GM10248 (cell line): ENCODE results near the gene TTLL5.
"Not testable (repeated sequence)": the region's sequence is repeated elsewhere in the genome, so short reads cannot be mapped to it uniquely, and the experiment has no call there.

Source experiments
- CTCF ChIA-PET: fragments of 300-600 bp; sonication (Branson Sonifier 250); formaldehyde crosslinking; extraction: SDS; loops from one replicate; lab custom pipeline; 2021; ENCODE audit warnings: antibody characterized with exemption; lab: Yijun Ruan, JAX
- POLR2A ChIA-PET: fragments of 350-650 bp; sonication (Branson Sonifier 250); formaldehyde crosslinking; extraction: SDS; loops from one replicate; lab custom pipeline; 2020; ENCODE audit warnings: antibody characterized with exemption; lab: Yijun Ruan, JAX
- DNase-seq: peaks from one replicate; pipeline ENCODE4 v3.0.0; 2012; ENCODE audit errors: extremely low spot score
- CTCF ChIP-seq: IDR thresholded peaks from 2 replicates; pipeline ENCODE4 v1.5.1; 2012; ENCODE audit warnings: mild to moderate bottlenecking, low read depth; ENCODE audit errors: extremely low read depth, missing control alignments, control extremely low read depth

The TTLL5 gene

GRCh38 chr14:75910048-75910447 lies 249.0 kb downstream of the TTLL5 start:
- ChIA-PET POLR2A (no interaction called here), CTCF (interaction anchor here (9.6 kb wide), 1 partner anchor 72 kb away, joined by 167 read pairs; the partner anchor contains the start of genes IFT43 and TGFB3)
- no peak for TF ChIP-seq CTCF
- DNase-seq = no peak

- POLR2A ChIA-PET = no interaction called here
- CTCF ChIA-PET = interaction anchor here (1.1 to 9.6 kb wide), 4 partner anchors 15 to 139 kb away, joined by 3 to 167 read pairs (median 3); partner anchors contain the start of genes IFT43 and TGFB3
- DNase-seq = no peak
These were observed 250.8 kb downstream of the TTLL5 start for GRCh38 chr14:75911883-75912282.

GRCh38 chr14:75913183-75913582 lies 252.1 kb downstream of the TTLL5 start:
- CTCF ChIA-PET = interaction anchor here (9.6 kb wide), 1 partner anchor 69 kb away, joined by 167 read pairs; the partner anchor contains the start of genes IFT43 and TGFB3
- POLR2A ChIA-PET = interaction anchor here (0.6 kb wide), 1 partner anchor 100 kb away, joined by 3 read pairs; no protein-coding TSS in a partner anchor
- DNase-seq = no peak
- no peak for TF ChIP-seq CTCF

More at GRCh38 chr14:75911883-75912282, 250.8 kb downstream of the TTLL5 start:
- no peak for TF ChIP-seq CTCF

- CTCF ChIA-PET = interaction anchor here (1.0 to 10.4 kb wide), 2 partner anchors 8 to 472 kb away, joined by 3 to 67 read pairs; no protein-coding TSS in a partner anchor
- no peak for DNase-seq
- TF ChIP-seq CTCF = no peak
- POLR2A ChIA-PET = no interaction called here
These were observed 254.0 kb downstream of the TTLL5 start for GRCh38 chr14:75915045-75915444.

GRCh38 chr14:75917322-75917945 lies 256.4 kb downstream of the TTLL5 start:
- DNase-seq = no peak
- CTCF ChIA-PET = interaction anchor here (1.4 to 10.4 kb wide), 4 partner anchors 11 to 230 kb away, joined by 3 to 67 read pairs (median 4); partner anchors contain the start of gene TGFB3
- no peak for TF ChIP-seq CTCF
- POLR2A ChIA-PET = no interaction called here

- DNase-seq = no peak
- POLR2A ChIA-PET = no interaction called here
- no peak for TF ChIP-seq CTCF
- CTCF ChIA-PET = interaction anchor here (1.6 to 10.4 kb wide), 2 partner anchors 11 to 52 kb away, joined by 3 to 67 read pairs; no protein-coding TSS in a partner anchor
These were observed 256.9 kb downstream of the TTLL5 start for GRCh38 chr14:75917946-75918335.

- DNase-seq, POLR2A ChIA-PET: not testable (repeated sequence)
- CTCF ChIA-PET = interaction anchor here (1.3 to 10.4 kb wide), 3 partner anchors 14 to 211 kb away, joined by 4 to 67 read pairs (median 4); partner anchors contain the start of gene TGFB3
These were observed 259.4 kb downstream of the TTLL5 start for GRCh38 chr14:75920421-75920820.

GRCh38 chr14:75925141-75925840 lies 264.2 kb downstream of the TTLL5 start:
- CTCF ChIA-PET, DNase-seq, POLR2A ChIA-PET: not testable (repeated sequence)
